ENCODE results near the gene ZMYND15.

DNA sequence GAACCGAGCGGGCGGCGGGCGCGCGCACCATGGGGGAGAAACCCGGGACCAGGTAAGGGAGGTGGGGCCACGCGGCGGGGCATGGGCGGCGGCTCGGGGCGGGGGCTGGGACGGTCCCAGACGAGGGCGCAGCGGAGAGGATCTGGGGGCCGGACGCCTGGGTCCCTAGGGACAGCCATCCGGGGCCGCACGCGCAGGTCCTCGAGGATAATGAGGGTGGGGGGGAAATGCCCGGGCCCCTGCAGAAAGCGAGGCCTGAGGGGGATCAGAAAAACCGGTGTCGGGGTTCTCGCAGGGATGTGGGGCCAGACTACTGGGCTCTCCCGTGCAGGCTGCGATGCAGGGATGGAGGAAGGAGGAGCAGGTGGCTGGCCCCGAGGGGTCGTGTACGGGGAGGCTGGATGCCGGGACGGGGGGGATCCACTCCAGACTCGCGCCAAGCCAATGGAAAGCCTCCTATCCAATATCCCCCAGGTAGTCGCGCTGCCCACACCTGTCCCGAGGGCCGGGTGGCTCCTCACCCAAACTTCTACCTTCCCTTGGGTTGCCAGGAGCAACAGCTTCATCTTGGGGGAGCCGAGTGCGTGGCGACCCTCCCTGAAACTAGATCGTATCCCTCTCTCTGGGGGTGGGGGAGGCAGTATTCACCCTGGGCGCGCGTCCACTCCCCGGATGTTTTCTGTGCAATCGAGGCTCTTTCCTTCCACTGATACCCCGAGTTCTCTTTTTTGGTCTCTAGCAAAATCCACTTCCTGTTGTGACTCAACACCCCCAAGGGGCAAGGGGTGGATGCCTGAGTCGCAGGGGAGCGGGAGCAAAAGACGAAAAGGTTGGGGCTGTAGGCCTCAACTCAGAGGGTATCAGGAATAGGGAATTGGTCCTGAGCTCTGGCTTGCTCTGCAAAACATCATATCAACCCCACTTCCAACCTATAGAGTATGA, 28.7 kb upstream of the ZMYND15 start:
- TF ChIP-seq, protein P1, sequence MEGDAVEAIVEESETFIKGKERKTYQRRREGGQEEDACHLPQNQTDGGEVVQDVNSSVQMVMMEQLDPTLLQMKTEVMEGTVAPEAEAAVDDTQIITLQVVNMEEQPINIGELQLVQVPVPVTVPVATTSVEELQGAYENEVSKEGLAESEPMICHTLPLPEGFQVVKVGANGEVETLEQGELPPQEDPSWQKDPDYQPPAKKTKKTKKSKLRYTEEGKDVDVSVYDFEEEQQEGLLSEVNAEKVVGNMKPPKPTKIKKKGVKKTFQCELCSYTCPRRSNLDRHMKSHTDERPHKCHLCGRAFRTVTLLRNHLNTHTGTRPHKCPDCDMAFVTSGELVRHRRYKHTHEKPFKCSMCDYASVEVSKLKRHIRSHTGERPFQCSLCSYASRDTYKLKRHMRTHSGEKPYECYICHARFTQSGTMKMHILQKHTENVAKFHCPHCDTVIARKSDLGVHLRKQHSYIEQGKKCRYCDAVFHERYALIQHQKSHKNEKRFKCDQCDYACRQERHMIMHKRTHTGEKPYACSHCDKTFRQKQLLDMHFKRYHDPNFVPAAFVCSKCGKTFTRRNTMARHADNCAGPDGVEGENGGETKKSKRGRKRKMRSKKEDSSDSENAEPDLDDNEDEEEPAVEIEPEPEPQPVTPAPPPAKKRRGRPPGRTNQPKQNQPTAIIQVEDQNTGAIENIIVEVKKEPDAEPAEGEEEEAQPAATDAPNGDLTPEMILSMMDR (IDR thresholded peaks at IDR 0.05; ENCODE audit: low read depth, low read length, missing input control) = no peak
- TF ChIP-seq GABPA (IDR thresholded peaks at IDR 0.05 in 1 of 2, conservative IDR thresholded peaks at IDR 0.05 in 1 of 2) (no peak), TAF1 (conservative IDR thresholded peaks at IDR 0.05) (no peak), HNF4A (conservative IDR thresholded peaks at IDR 0.05) (no peak), FOXA1 (IDR thresholded peaks at IDR 0.05) (no peak), RXRA (IDR thresholded peaks at IDR 0.05) (no peak), SP1 (IDR thresholded peaks at IDR 0.05) (no peak), RAD21 (IDR thresholded peaks at IDR 0.05) (no peak), EGR1 (IDR thresholded peaks at IDR 0.05; ENCODE audit: low read depth in 2 of 2) (no peak)
- TF ChIP-seq, protein P2, sequence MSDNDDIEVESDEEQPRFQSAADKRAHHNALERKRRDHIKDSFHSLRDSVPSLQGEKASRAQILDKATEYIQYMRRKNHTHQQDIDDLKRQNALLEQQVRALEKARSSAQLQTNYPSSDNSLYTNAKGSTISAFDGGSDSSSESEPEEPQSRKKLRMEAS (IDR thresholded peaks at IDR 0.05) = peak; percentile 3
- TF ChIP-seq, protein P3, sequence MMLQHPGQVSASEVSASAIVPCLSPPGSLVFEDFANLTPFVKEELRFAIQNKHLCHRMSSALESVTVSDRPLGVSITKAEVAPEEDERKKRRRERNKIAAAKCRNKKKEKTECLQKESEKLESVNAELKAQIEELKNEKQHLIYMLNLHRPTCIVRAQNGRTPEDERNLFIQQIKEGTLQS (IDR thresholded peaks at IDR 0.05) = no peak
- TF ChIP-seq, protein P4, sequence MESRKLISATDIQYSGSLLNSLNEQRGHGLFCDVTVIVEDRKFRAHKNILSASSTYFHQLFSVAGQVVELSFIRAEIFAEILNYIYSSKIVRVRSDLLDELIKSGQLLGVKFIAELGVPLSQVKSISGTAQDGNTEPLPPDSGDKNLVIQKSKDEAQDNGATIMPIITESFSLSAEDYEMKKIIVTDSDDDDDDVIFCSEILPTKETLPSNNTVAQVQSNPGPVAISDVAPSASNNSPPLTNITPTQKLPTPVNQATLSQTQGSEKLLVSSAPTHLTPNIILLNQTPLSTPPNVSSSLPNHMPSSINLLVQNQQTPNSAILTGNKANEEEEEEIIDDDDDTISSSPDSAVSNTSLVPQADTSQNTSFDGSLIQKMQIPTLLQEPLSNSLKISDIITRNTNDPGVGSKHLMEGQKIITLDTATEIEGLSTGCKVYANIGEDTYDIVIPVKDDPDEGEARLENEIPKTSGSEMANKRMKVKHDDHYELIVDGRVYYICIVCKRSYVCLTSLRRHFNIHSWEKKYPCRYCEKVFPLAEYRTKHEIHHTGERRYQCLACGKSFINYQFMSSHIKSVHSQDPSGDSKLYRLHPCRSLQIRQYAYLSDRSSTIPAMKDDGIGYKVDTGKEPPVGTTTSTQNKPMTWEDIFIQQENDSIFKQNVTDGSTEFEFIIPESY (IDR thresholded peaks at IDR 0.05) = no peak
